ENCODE results near the gene SPINK4.

DNA sequence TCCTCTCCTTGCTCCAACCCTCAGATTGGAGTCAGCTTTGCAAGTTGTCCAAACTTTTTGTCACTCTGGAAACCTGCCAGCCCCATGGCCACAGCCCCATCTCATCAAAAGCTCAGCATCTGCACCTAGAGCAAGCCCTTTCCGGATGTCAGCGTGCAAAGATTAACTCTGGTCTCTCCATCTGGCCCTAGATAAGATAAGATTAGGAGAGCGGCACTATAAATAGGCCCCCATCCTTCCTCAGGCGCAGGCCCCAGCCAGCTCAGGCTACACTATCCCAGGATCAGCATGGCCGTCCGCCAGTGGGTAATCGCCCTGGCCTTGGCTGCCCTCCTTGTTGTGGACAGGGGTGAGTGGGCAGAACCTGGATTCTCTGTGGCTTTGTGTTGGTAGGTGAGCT is at the start of gene SPINK4:
- TF ChIP-seq, protein P1, sequence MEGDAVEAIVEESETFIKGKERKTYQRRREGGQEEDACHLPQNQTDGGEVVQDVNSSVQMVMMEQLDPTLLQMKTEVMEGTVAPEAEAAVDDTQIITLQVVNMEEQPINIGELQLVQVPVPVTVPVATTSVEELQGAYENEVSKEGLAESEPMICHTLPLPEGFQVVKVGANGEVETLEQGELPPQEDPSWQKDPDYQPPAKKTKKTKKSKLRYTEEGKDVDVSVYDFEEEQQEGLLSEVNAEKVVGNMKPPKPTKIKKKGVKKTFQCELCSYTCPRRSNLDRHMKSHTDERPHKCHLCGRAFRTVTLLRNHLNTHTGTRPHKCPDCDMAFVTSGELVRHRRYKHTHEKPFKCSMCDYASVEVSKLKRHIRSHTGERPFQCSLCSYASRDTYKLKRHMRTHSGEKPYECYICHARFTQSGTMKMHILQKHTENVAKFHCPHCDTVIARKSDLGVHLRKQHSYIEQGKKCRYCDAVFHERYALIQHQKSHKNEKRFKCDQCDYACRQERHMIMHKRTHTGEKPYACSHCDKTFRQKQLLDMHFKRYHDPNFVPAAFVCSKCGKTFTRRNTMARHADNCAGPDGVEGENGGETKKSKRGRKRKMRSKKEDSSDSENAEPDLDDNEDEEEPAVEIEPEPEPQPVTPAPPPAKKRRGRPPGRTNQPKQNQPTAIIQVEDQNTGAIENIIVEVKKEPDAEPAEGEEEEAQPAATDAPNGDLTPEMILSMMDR (IDR thresholded peaks at IDR 0.05), result no peak
- TF ChIP-seq POLR2A (IDR thresholded peaks at IDR 0.05), result no peak
